ENCODE data around the gene PITX2. TPM values are rescaled to one million over a fixed set of nuclear protein-coding genes. Genes with fewer than 3 reads are reported as not detected.

PITX2 gene
- total RNA-seq, 1 donor from 2014 or later = 13.8 TPM

DNA sequence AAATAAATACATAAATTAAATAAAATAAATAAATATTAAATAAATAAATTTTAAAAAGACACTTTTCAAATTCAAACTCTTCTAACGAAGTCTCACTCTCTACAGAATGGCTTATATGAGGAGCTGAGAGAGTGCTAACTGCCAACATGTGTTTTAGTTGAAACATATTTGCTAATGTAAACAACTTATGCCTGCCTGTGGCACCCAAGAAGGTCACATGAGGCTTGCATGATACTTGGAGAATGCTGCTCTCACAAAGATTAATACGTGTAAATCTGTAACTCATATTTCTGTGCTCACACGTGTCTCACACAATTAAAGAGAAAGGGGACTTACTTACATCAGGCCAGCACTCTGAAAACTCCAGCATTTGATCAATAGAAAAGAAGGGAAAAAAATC, 43.2 kb upstream of the PITX2 start:
- H3K27me3 Mint-ChIP-seq = peaks cover 14% of the 10 kb centered on the region
- H3K9me3 Mint-ChIP-seq = no peaks in the 10 kb centered on the region
- TF ChIP-seq, protein P1, sequence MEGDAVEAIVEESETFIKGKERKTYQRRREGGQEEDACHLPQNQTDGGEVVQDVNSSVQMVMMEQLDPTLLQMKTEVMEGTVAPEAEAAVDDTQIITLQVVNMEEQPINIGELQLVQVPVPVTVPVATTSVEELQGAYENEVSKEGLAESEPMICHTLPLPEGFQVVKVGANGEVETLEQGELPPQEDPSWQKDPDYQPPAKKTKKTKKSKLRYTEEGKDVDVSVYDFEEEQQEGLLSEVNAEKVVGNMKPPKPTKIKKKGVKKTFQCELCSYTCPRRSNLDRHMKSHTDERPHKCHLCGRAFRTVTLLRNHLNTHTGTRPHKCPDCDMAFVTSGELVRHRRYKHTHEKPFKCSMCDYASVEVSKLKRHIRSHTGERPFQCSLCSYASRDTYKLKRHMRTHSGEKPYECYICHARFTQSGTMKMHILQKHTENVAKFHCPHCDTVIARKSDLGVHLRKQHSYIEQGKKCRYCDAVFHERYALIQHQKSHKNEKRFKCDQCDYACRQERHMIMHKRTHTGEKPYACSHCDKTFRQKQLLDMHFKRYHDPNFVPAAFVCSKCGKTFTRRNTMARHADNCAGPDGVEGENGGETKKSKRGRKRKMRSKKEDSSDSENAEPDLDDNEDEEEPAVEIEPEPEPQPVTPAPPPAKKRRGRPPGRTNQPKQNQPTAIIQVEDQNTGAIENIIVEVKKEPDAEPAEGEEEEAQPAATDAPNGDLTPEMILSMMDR (conservative IDR thresholded peaks at IDR 0.05) = no peak
- no peak overlapping the region for H3K4me3 Mint-ChIP-seq
- H3K27ac Mint-ChIP-seq = no peak overlapping the region
- DNase-seq (ENCODE audit: extremely low spot score, unreplicated experiment) = no peak
- no peaks in the 10 kb centered on the region for H3K4me1 Mint-ChIP-seq (ENCODE audit: unreplicated experiment)
- H3K36me3 Mint-ChIP-seq = no peaks in the 10 kb centered on the region

DNA sequence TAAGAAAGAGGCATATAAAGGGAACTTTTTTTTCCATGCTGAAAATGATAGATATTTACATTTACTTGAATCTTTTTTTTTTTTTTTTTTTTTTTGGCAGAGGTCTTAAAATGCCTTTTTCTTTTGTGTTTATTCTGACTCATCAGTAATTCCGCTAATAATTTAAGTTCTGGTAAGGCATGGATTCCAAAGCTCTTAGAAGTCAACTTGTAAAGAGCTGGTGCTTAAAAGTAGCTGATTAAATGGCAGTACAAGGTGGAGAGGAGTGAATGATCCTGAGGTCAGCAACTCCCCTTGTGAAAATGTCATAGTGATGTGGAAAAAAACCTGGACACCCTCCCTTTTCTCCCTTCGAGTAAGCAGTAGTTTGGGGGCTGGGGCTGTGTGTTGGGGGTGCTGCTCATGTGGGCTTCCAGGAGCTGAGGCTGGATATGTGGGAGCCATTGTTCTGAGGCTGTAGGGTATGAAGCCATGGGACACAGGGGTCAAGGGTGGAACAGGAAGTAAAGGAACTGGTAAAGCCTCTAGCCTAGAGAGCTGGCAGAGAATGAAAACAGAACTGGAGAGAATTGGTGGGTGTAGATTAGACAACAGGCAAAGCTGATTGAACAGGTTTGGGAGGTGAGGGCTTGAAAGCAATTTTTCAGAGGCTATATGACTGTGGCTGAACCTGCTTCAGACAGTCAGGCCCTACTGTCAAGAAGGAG, 41.0 kb upstream of the PITX2 start:
- Mint-ChIP-seq H3K27me3 (peaks cover 15% of the 10 kb centered on the region), H3K36me3 (no peaks in the 10 kb centered on the region), H3K27ac (peak overlapping the region; percentile 65), H3K9me3 (no peaks in the 10 kb centered on the region), H3K4me1 (ENCODE audit: unreplicated experiment) (no peaks in the 10 kb centered on the region), H3K4me3 (no peak overlapping the region)
- TF ChIP-seq, protein P1 (conservative IDR thresholded peaks at IDR 0.05) = no peak
- DNase-seq (ENCODE audit: extremely low spot score, unreplicated experiment) = no peak

DNA sequence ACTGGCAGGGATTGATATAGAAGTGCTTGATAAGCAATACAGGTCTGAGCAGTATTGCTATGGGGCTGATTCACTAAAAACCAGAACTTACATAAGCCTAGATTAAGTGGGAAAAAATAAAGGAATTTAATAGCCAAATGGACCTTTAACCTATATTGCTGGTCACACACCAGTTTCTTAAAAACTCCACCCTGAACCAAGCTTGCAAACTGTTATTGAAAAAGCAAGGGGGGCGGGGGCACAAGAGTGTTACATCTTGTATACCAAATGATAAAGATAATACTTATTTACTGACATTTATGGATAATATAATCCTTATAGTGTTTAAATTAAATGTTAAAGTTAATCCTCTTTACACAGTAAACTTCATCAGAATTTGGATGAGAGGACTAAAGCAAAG, 40.3 kb upstream of the PITX2 start:
- no peak for DNase-seq (ENCODE audit: extremely low spot score, unreplicated experiment)
- Mint-ChIP-seq H3K4me1 (ENCODE audit: unreplicated experiment) (no peaks in the 10 kb centered on the region), H3K27me3 (peaks cover 19% of the 10 kb centered on the region), H3K27ac (no peak overlapping the region), H3K36me3 (no peaks in the 10 kb centered on the region), H3K9me3 (no peaks in the 10 kb centered on the region), H3K4me3 (no peak overlapping the region)
- TF ChIP-seq, protein P1 (conservative IDR thresholded peaks at IDR 0.05) = no peak

DNA sequence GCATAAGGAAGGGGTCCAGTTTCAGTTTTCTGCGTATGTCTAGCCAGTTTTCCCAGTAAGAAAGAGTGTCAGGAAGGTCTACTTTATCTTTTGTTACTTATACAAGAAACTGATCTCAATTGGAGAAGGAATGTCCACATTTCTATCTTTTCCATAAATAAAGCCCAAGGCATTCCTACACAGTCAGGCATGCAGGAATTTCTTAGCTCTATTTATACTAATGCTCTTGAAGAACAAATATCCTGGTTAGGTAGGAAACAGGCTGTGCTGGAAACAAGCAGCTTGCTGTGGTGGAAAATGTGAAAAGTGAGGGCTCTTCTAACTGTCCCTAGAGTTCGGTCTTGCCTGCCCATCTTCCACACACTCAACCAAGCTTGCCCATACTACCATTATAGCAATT, 37.9 kb upstream of the PITX2 start:
- no peak overlapping the region for H3K27ac Mint-ChIP-seq
- DNase-seq (ENCODE audit: extremely low spot score, unreplicated experiment) = no peak
- H3K27me3 Mint-ChIP-seq = peaks cover 26% of the 10 kb centered on the region
- TF ChIP-seq, protein P1 (conservative IDR thresholded peaks at IDR 0.05) = no peak
- no peaks in the 10 kb centered on the region for H3K4me1 Mint-ChIP-seq (ENCODE audit: unreplicated experiment)
- no peak overlapping the region for H3K4me3 Mint-ChIP-seq
- no peaks in the 10 kb centered on the region for H3K9me3 Mint-ChIP-seq
- no peaks in the 10 kb centered on the region for H3K36me3 Mint-ChIP-seq

DNA sequence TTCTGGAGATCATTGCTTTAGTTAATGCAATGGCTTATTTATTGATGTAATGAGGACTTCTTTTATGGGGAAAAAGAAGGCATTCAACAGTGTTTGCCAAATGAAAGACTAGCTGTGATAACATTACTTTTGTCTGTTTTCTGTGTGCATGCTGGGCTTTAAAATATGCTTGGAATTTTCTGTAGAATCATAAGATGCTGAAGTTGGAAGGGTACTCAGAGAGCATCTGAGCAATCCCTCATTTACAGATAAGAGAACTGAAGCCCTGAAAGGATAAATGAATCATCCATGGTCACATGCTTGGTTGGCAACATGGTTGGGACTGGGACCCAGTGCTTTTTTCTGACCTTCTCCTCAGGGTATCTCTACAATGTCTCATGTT, 31.4 kb upstream of the PITX2 start:
- no peaks in the 10 kb centered on the region for H3K9me3 Mint-ChIP-seq
- peaks cover 24% of the 10 kb centered on the region for H3K27me3 Mint-ChIP-seq
- H3K27ac Mint-ChIP-seq = no peak overlapping the region
- H3K36me3 Mint-ChIP-seq = no peaks in the 10 kb centered on the region
- H3K4me1 Mint-ChIP-seq (ENCODE audit: unreplicated experiment) = no peaks in the 10 kb centered on the region
- DNase-seq (ENCODE audit: extremely low spot score, unreplicated experiment) = no peak
- H3K4me3 Mint-ChIP-seq = no peak overlapping the region
- TF ChIP-seq, protein P1 (conservative IDR thresholded peaks at IDR 0.05) = no peak

Data from type B pancreatic cell (in vitro differentiated cells).